Fibroblast of skin of right biceps (primary cell): Measurements from ENCODE around the gene SLC9A4.

Experiments used
- DNase-seq: peaks from one replicate; pipeline ENCODE4 v3.0.0-alpha.2; 2013

Gene SLC9A4

DNA sequence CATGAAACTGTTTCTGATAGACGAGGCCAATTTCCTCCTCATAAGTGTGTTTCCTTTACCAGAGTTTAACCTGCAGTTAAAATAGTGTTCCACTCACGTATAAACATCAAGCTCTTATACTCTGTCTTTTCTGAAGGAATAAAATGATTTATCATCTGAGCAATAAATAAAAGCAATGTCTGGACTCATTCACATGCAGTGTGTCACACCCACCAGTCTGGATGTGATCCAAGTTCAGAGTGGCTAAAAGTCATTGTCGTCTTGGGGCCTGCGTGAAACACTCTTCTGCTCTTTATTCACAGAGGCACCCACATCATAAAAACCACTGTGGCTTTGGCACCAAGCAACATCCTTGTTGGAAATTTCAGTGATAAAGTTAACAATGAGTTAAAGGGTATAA lies 19.5 kb upstream of the SLC9A4 start:
- DNase-seq = no peak

GRCh38 chr2:102455061-102455670 lies 17.9 kb upstream of the SLC9A4 start:
- no peak for DNase-seq

DNA sequence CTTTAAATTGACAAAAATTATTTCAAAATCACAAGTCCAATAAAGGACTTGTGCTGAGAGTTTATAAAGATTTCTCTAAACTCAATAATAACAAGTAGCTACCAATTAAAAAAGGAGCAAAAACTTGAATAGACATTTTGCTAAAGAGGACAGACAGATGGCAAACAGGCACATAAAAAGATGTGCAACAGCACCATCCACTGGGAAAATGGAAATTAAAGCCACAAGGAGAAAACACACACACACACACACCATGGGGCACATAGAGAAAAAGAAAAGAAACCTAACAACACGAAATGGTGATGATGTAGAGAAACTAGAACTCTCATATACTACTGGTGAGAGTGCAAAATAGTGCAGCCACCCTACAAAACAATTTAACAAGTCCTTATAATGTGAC lies 12.6 kb upstream of the SLC9A4 start:
- DNase-seq = no peak

- DNase-seq = no peak
Observed at GRCh38 chr2:102461188-102461587, 11.8 kb upstream of the SLC9A4 start.

DNA sequence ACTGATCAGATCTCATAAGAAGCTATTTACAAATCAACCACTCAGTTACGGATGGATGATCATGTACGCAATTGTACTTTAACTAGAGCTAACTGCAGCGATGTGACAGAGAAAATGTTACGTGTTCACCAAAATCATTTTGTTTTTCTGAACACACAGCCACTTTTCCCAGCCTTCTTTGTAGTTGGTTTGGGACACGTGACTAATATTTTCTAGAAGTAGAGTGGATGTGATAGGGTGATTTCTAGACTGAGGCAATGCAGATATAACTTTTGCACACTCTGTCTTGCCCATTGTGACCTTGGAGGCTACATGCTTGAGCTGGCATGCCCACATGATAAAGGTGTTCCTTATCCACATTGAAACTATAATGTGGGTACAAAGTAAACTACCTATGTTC lies 9.9 kb upstream of the SLC9A4 start:
- DNase-seq = no peak

DNA sequence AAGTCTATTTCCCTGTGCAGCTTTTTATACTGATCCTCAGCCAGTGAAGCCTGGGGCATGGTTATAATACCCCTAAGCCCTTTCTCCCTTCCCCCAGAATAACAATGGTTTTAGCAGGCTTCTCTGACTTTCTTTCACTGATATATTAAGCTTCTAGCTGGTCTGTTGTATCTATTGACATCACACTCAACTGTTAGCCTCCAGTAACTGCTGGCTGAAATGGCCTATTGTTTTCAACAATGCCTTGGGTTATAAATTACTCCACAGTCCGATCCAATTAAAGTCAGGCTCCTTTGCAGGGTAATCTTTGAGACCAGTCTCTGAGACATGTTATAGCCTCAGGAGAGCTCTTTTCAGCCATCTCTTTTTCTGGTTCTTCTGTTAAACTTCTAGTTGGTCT lies 2.9 kb upstream of the SLC9A4 start:
- no peak for DNase-seq

DNA sequence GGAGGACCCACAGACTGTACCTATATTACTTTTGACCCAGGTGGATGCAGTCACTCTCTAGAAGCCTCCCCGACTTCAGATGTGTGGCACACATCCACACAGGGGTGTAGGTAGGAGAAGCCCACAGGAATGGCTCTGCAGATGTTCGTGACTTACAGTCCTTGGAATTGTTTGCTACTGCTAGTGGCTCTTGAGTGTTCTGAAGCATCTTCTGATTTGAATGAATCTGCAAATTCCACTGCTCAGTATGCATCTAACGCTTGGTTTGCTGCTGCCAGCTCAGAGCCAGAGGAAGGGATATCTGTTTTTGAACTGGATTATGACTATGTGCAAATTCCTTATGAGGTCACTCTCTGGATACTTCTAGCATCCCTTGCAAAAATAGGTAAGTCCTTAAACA lies 605 bp downstream of the SLC9A4 start:
- no peak for DNase-seq

GRCh38 chr2:102474785-102475184 lies 1.8 kb downstream of the SLC9A4 start:
- no peak for DNase-seq

DNA sequence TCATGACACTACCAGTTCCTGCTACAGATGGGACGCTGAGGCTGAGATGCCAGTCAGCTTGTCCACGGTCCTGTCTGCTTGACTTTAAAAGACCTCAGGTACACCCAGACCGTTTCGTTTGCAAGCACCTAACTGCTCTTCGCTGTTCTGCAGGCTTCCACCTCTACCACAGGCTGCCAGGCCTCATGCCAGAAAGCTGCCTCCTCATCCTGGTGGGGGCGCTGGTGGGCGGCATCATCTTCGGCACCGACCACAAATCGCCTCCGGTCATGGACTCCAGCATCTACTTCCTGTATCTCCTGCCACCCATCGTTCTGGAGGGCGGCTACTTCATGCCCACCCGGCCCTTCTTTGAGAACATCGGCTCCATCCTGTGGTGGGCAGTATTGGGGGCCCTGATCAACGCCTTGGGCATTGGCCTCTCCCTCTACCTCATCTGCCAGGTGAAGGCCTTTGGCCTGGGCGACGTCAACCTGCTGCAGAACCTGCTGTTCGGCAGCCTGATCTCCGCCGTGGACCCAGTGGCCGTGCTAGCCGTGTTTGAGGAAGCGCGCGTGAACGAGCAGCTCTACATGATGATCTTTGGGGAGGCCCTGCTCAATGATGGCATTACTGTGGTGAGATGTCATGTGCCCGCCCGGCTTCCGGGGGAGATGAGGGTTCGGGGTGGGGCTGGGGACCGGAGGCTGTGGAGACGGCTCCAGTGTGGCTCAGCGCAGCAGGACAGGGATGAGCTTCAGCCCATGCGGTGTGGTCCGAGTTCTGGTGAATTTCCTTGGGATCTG lies 5.9 kb downstream of the SLC9A4 start:
- no peak for DNase-seq

- DNase-seq = no peak
Observed at GRCh38 chr2:102480285-102481195, 7.5 kb downstream of the SLC9A4 start.

- no peak for DNase-seq
Observed at GRCh38 chr2:102481931-102482330, 8.9 kb downstream of the SLC9A4 start.

GRCh38 chr2:102483086-102483485 lies 10.1 kb downstream of the SLC9A4 start:
- DNase-seq = no peak

GRCh38 chr2:102484310-102485061 lies 11.5 kb downstream of the SLC9A4 start:
- no peak for DNase-seq

DNA sequence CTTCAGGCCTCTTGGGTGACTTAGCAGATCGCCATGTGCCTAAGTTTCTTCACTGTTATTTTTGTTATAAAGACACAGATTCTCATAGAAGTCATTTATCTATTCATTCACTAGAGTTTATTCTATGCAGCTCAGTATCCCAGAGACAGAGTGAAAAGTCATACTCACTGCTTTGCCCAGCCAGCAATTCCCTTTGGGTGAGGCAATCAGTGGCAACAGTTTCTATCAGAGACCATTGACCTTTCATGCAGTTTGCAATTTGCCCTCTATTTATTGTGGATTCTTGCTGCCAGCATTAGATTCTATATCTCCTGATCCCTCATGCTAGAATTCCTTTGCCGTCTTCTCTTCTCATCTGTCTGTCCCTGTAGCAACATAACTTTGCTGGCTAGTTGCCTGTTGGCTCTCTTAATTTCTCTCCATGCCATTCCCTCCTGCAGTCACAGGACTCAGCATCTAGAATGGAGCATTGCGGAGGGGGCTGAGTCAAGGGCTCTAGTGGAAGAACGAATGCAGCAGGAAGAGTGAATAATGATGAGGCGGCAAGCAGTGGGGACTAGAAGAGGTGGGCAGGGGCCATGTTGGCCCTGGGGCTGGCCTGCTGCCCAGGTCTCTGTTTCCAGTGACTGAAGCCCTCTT lies 12.2 kb downstream of the SLC9A4 start:
- DNase-seq = peak; percentile 8

DNA sequence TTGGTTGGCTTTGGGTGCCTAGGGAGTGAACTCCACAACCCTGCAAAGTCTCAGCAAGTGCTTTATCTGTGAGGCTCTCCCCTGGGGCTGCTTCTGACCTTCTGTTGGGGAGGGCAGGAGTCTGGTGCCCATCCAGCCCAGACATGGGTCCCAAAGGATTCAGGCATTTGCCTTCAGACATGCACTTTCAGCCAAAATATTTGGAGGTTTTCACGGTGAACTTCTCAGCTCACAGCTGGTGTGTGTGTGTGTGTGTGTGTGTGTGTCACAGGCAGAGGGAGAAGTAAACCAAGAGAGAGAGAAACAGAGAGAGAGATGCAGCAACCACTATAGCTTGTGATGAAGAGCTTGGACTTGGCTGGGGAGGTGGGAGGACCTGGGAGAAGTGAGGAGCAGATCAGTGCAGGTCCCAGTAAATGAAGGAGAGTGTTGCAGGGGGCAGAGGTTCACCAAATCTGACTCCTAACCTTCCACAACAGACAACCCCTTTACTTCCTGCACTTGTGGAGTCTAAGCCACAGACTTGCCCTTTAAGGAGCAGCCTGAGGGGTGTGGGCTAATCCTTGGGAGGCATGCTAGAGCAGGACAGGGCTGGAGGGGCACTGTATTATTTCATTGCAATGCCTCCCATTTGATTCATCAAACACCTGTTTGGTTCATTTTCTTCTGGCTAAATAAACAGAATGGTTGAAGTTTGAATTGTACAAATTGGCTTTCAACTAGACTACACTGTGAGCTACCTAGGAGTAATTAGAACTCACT lies 14.1 kb downstream of the SLC9A4 start:
- no peak for DNase-seq

- peak; percentile 91 for DNase-seq
Observed at GRCh38 chr2:102487761-102488462, 14.9 kb downstream of the SLC9A4 start.

GRCh38 chr2:102489646-102490045 lies 16.6 kb downstream of the SLC9A4 start:
- no peak for DNase-seq

DNA sequence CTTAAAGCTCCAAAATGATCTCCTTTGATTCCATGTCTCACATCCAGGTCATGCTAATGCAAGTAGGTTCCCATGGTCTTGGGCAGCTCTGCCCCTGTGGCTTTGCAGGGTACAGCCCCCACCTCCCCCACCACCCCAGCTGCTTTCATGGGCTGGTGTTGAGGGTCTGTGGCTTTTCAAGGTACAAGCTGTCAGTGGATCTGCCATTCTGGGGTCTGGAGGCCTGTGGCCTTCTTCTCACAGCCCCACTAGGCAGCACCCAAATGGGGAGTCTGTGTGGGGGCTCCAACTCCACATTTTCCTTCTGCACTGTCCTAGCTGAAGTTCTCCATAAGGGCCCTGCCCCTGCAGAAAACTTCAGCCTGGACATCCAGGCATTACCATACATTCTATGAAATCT lies 19.0 kb downstream of the SLC9A4 start:
- no peak for DNase-seq

- DNase-seq = no peak
Observed at GRCh38 chr2:102494570-102494969, 21.5 kb downstream of the SLC9A4 start.

DNA sequence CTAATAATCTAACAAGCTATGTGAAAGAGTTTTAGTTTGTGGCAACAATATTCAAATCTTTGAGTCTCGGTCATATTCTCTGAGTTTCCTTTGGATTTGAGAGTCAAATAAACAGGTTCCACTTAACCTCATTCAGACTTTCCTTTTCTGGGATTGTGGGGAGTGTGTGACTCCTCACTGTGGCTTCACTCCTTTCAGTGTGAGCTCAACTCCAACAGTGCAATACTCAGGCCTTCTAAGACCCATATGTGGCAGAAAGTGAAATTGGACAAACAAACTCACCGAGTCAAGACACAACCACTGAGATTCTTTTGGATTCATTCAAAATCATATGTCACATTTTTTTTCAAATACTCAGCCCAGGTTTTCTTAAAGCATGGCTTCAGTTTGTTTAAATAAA lies 25.4 kb downstream of the SLC9A4 start:
- no peak for DNase-seq

DNA sequence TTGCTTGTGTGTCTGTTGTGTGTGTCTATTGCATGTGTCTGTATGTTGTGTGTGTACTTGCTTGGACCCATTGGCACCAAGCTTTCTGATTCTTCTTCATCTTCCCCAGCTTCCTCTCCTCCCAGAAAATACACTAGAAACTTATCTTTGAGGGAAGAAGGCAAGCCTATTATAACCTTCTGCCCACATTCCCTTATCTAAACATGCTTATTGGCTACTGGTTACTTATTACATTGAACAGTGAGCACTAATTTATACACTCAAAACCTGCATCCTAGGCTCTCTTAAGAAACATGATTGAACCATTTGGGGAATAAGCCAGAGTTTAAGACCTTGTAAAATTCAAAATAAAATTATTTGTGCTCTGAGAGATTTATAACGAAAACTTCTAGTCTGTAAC lies 26.5 kb downstream of the SLC9A4 start:
- DNase-seq = no peak
